Measurements from ENCODE around the gene IP6K3.

IP6K3 gene

GRCh38 chr6:33778444-33779121 is 31.9 kb upstream of the IP6K3 start:
- H3K27ac ChIP-seq (ENCODE audit: insufficient read depth, low read length, poor library complexity, severe bottlenecking): no peak overlapping the region
- no peaks in the 10 kb centered on the region for H3K9me3 ChIP-seq (ENCODE audit: control insufficient read depth, low read length)
- DNase-seq: no peak
- H3K4me1 ChIP-seq (ENCODE audit: control insufficient read depth, insufficient read depth, low read length, poor library complexity, severe bottlenecking): no peaks in the 10 kb centered on the region
- H3K36me3 ChIP-seq (ENCODE audit: control insufficient read depth, insufficient read depth, low read length): peaks cover 95% of the 10 kb centered on the region
- no peaks in the 10 kb centered on the region for H3K27me3 ChIP-seq (replicated peaks; ENCODE audit: control insufficient read depth, insufficient read depth, low read length, poor library complexity, severe bottlenecking)
- no peak overlapping the region for H3K4me3 ChIP-seq (ENCODE audit: insufficient read depth, low read depth, low read length, poor library complexity, severe bottlenecking)

- H3K27me3 ChIP-seq (replicated peaks; ENCODE audit: control insufficient read depth, insufficient read depth, low read length, poor library complexity, severe bottlenecking): no peaks in the 10 kb centered on the region
- no peaks in the 10 kb centered on the region for H3K9me3 ChIP-seq (ENCODE audit: control insufficient read depth, low read length)
- H3K4me1 ChIP-seq (ENCODE audit: control insufficient read depth, insufficient read depth, low read length, poor library complexity, severe bottlenecking): no peaks in the 10 kb centered on the region
- peaks cover 95% of the 10 kb centered on the region for H3K36me3 ChIP-seq (ENCODE audit: control insufficient read depth, insufficient read depth, low read length)
- no peak overlapping the region for H3K4me3 ChIP-seq (ENCODE audit: insufficient read depth, low read depth, low read length, poor library complexity, severe bottlenecking)
- no peak for DNase-seq
- no peak overlapping the region for H3K27ac ChIP-seq (ENCODE audit: insufficient read depth, low read length, poor library complexity, severe bottlenecking)
Measured at GRCh38 chr6:33777398-33778388, 31.0 kb upstream of the IP6K3 start.

GRCh38 chr6:33776764-33777163 is 30.1 kb upstream of the IP6K3 start:
- Histone ChIP-seq H3K36me3 (ENCODE audit: control insufficient read depth, insufficient read depth, low read length) (peaks cover 90% of the 10 kb centered on the region), H3K4me3 (ENCODE audit: insufficient read depth, low read depth, low read length, poor library complexity, severe bottlenecking) (no peak overlapping the region), H3K9me3 (ENCODE audit: control insufficient read depth, low read length) (no peaks in the 10 kb centered on the region), H3K4me1 (ENCODE audit: control insufficient read depth, insufficient read depth, low read length, poor library complexity, severe bottlenecking) (no peaks in the 10 kb centered on the region), H3K27me3 (replicated peaks; ENCODE audit: control insufficient read depth, insufficient read depth, low read length, poor library complexity, severe bottlenecking) (no peaks in the 10 kb centered on the region), H3K27ac (ENCODE audit: insufficient read depth, low read length, poor library complexity, severe bottlenecking) (no peak overlapping the region)
- no peak for DNase-seq

- H3K27me3 ChIP-seq (replicated peaks; ENCODE audit: control insufficient read depth, insufficient read depth, low read length, poor library complexity, severe bottlenecking): no peaks in the 10 kb centered on the region
- no peak overlapping the region for H3K27ac ChIP-seq (ENCODE audit: insufficient read depth, low read length, poor library complexity, severe bottlenecking)
- H3K4me1 ChIP-seq (ENCODE audit: control insufficient read depth, insufficient read depth, low read length, poor library complexity, severe bottlenecking): no peaks in the 10 kb centered on the region
- no peaks in the 10 kb centered on the region for H3K9me3 ChIP-seq (ENCODE audit: control insufficient read depth, low read length)
- peaks cover 84% of the 10 kb centered on the region for H3K36me3 ChIP-seq (ENCODE audit: control insufficient read depth, insufficient read depth, low read length)
- DNase-seq: no peak
- H3K4me3 ChIP-seq (ENCODE audit: insufficient read depth, low read depth, low read length, poor library complexity, severe bottlenecking): no peak overlapping the region
Measured at GRCh38 chr6:33776186-33776585, 29.5 kb upstream of the IP6K3 start.

GRCh38 chr6:33774774-33775173 is 28.1 kb upstream of the IP6K3 start:
- no peaks in the 10 kb centered on the region for H3K9me3 ChIP-seq (ENCODE audit: control insufficient read depth, low read length)
- no peak for DNase-seq
- no peaks in the 10 kb centered on the region for H3K27me3 ChIP-seq (replicated peaks; ENCODE audit: control insufficient read depth, insufficient read depth, low read length, poor library complexity, severe bottlenecking)
- H3K4me1 ChIP-seq (ENCODE audit: control insufficient read depth, insufficient read depth, low read length, poor library complexity, severe bottlenecking): no peaks in the 10 kb centered on the region
- no peak overlapping the region for H3K27ac ChIP-seq (ENCODE audit: insufficient read depth, low read length, poor library complexity, severe bottlenecking)
- H3K36me3 ChIP-seq (ENCODE audit: control insufficient read depth, insufficient read depth, low read length): peaks cover 70% of the 10 kb centered on the region
- H3K4me3 ChIP-seq (ENCODE audit: insufficient read depth, low read depth, low read length, poor library complexity, severe bottlenecking): no peak overlapping the region

- Histone ChIP-seq H3K36me3 (ENCODE audit: control insufficient read depth, insufficient read depth, low read length) (peaks cover 52% of the 10 kb centered on the region), H3K4me3 (ENCODE audit: insufficient read depth, low read depth, low read length, poor library complexity, severe bottlenecking) (no peak overlapping the region), H3K9me3 (ENCODE audit: control insufficient read depth, low read length) (no peaks in the 10 kb centered on the region), H3K27ac (ENCODE audit: insufficient read depth, low read length, poor library complexity, severe bottlenecking) (no peak overlapping the region), H3K27me3 (replicated peaks; ENCODE audit: control insufficient read depth, insufficient read depth, low read length, poor library complexity, severe bottlenecking) (no peaks in the 10 kb centered on the region), H3K4me1 (ENCODE audit: control insufficient read depth, insufficient read depth, low read length, poor library complexity, severe bottlenecking) (no peaks in the 10 kb centered on the region)
- DNase-seq: no peak
Measured at GRCh38 chr6:33772902-33773472, 26.3 kb upstream of the IP6K3 start.

- DNase-seq: no peak
- Histone ChIP-seq H3K27me3 (replicated peaks; ENCODE audit: control insufficient read depth, insufficient read depth, low read length, poor library complexity, severe bottlenecking) (no peaks in the 10 kb centered on the region), H3K4me1 (ENCODE audit: control insufficient read depth, insufficient read depth, low read length, poor library complexity, severe bottlenecking) (no peaks in the 10 kb centered on the region), H3K36me3 (ENCODE audit: control insufficient read depth, insufficient read depth, low read length) (peaks cover 45% of the 10 kb centered on the region), H3K4me3 (ENCODE audit: insufficient read depth, low read depth, low read length, poor library complexity, severe bottlenecking) (no peak overlapping the region), H3K27ac (ENCODE audit: insufficient read depth, low read length, poor library complexity, severe bottlenecking) (no peak overlapping the region), H3K9me3 (ENCODE audit: control insufficient read depth, low read length) (no peaks in the 10 kb centered on the region)
Measured at GRCh38 chr6:33772082-33772830, 25.6 kb upstream of the IP6K3 start.

GRCh38 chr6:33771146-33772081 is 24.7 kb upstream of the IP6K3 start:
- Histone ChIP-seq H3K4me3 (ENCODE audit: insufficient read depth, low read depth, low read length, poor library complexity, severe bottlenecking) (no peak overlapping the region), H3K4me1 (ENCODE audit: control insufficient read depth, insufficient read depth, low read length, poor library complexity, severe bottlenecking) (no peaks in the 10 kb centered on the region), H3K36me3 (ENCODE audit: control insufficient read depth, insufficient read depth, low read length) (peaks cover 37% of the 10 kb centered on the region), H3K9me3 (ENCODE audit: control insufficient read depth, low read length) (no peaks in the 10 kb centered on the region), H3K27ac (ENCODE audit: insufficient read depth, low read length, poor library complexity, severe bottlenecking) (no peak overlapping the region), H3K27me3 (replicated peaks; ENCODE audit: control insufficient read depth, insufficient read depth, low read length, poor library complexity, severe bottlenecking) (no peaks in the 10 kb centered on the region)
- DNase-seq: peak; percentile 23 to 44 (median 29)

- H3K4me3 ChIP-seq (ENCODE audit: insufficient read depth, low read depth, low read length, poor library complexity, severe bottlenecking): no peak overlapping the region
- H3K27ac ChIP-seq (ENCODE audit: insufficient read depth, low read length, poor library complexity, severe bottlenecking): no peak overlapping the region
- H3K27me3 ChIP-seq (replicated peaks; ENCODE audit: control insufficient read depth, insufficient read depth, low read length, poor library complexity, severe bottlenecking): no peaks in the 10 kb centered on the region
- DNase-seq: no peak
- no peaks in the 10 kb centered on the region for H3K4me1 ChIP-seq (ENCODE audit: control insufficient read depth, insufficient read depth, low read length, poor library complexity, severe bottlenecking)
- peaks cover 30% of the 10 kb centered on the region for H3K36me3 ChIP-seq (ENCODE audit: control insufficient read depth, insufficient read depth, low read length)
- no peaks in the 10 kb centered on the region for H3K9me3 ChIP-seq (ENCODE audit: control insufficient read depth, low read length)
Measured at GRCh38 chr6:33770833-33771145, 24.1 kb upstream of the IP6K3 start.

Data from effector memory CD4-positive, alpha-beta T cell (primary cell).